Measurements from ENCODE around the gene FBXW10.
"Not testable (repeated sequence)": the region's sequence is repeated elsewhere in the genome, so short reads cannot be mapped to it uniquely, and the experiment has no call there.

FBXW10 gene

GRCh38 chr17:18747501-18747900 is 3.6 kb downstream of the FBXW10 start:
- in situ Hi-C loops (cut with MboI; ENCODE audit: low sequenced_read_pairs): not testable (repeated sequence)

GRCh38 chr17:18750242-18750641 is 6.4 kb downstream of the FBXW10 start:
- in situ Hi-C loops (cut with MboI; ENCODE audit: low sequenced_read_pairs): not testable (repeated sequence)

- in situ Hi-C loops (cut with MboI; ENCODE audit: low sequenced_read_pairs): not testable (repeated sequence)
Observed at GRCh38 chr17:18753829-18754409, 10.1 kb downstream of the FBXW10 start.

GRCh38 chr17:18755969-18756368 is 12.1 kb downstream of the FBXW10 start:
- in situ Hi-C loops (cut with MboI; ENCODE audit: low sequenced_read_pairs): not testable (repeated sequence)

- in situ Hi-C loops (cut with MboI; ENCODE audit: low sequenced_read_pairs): not testable (repeated sequence)
Observed at GRCh38 chr17:18757368-18758044, 13.7 kb downstream of the FBXW10 start.

GRCh38 chr17:18758344-18758743 is 14.5 kb downstream of the FBXW10 start:
- in situ Hi-C loops (cut with MboI; ENCODE audit: low sequenced_read_pairs): not testable (repeated sequence)

GRCh38 chr17:18760221-18760620 is 16.4 kb downstream of the FBXW10 start:
- in situ Hi-C loops (cut with MboI; ENCODE audit: low sequenced_read_pairs): not testable (repeated sequence)

GRCh38 chr17:18770572-18770971 is 26.7 kb downstream of the FBXW10 start:
- in situ Hi-C loops (cut with MboI; ENCODE audit: low sequenced_read_pairs): not testable (repeated sequence)

- in situ Hi-C loops (cut with MboI; ENCODE audit: low sequenced_read_pairs): not testable (repeated sequence)
Observed at GRCh38 chr17:18771066-18771465, 27.2 kb downstream of the FBXW10 start.

- in situ Hi-C loops (cut with MboI; ENCODE audit: low sequenced_read_pairs): no loop called here
Observed at GRCh38 chr17:18772471-18772870, 28.6 kb downstream of the FBXW10 start.

- in situ Hi-C loops (cut with MboI; ENCODE audit: low sequenced_read_pairs): not testable (repeated sequence)
Observed at GRCh38 chr17:18780991-18781718, 37.3 kb downstream of the FBXW10 start, which contains the start of gene TVP23B. TSS of gene TVP23B (plus strand) at chr17:18781183. CDS start at chr17:18781294, 111 bp downstream.

GRCh38 chr17:18781805-18782204 is 38.0 kb downstream of the FBXW10 start:
- in situ Hi-C loops (cut with MboI; ENCODE audit: low sequenced_read_pairs): not testable (repeated sequence)

GRCh38 chr17:18785933-18786332 is 42.1 kb downstream of the FBXW10 start:
- in situ Hi-C loops (cut with MboI; ENCODE audit: low sequenced_read_pairs): not testable (repeated sequence)

GRCh38 chr17:18786890-18787289 is 43.0 kb downstream of the FBXW10 start:
- in situ Hi-C loops (cut with MboI; ENCODE audit: low sequenced_read_pairs): not testable (repeated sequence)

GRCh38 chr17:18791402-18791801 is 47.5 kb downstream of the FBXW10 start:
- in situ Hi-C loops (cut with MboI; ENCODE audit: low sequenced_read_pairs): not testable (repeated sequence)

GRCh38 chr17:18794841-18795240 is 51.0 kb downstream of the FBXW10 start:
- in situ Hi-C loops (cut with MboI; ENCODE audit: low sequenced_read_pairs): not testable (repeated sequence)

GRCh38 chr17:18796887-18797286 is 53.0 kb downstream of the FBXW10 start:
- in situ Hi-C loops (cut with MboI; ENCODE audit: low sequenced_read_pairs): not testable (repeated sequence)

- in situ Hi-C loops (cut with MboI; ENCODE audit: low sequenced_read_pairs): not testable (repeated sequence)
Observed at GRCh38 chr17:18803458-18804245, 59.8 kb downstream of the FBXW10 start.

GRCh38 chr17:18815924-18816323 is 72.1 kb downstream of the FBXW10 start:
- in situ Hi-C loops (cut with MboI; ENCODE audit: low sequenced_read_pairs): not testable (repeated sequence)

- in situ Hi-C loops (cut with MboI; ENCODE audit: low sequenced_read_pairs): not testable (repeated sequence)
Observed at GRCh38 chr17:18816489-18817371, 72.9 kb downstream of the FBXW10 start.
